B cell (primary cell): ENCODE results near the gene IST1. TPM values are rescaled to one million over a fixed set of nuclear protein-coding genes. Genes with fewer than 3 reads are reported as not detected.

ENCODE experiments used
- ATAC-seq: fragments of 200-7000 bp; cut with Tn5 transposase; one replicate; pipeline ENCODE4 v1.10.0; 2021; ENCODE audit warnings: low read depth, mild to moderate bottlenecking, moderate number of reproducible peaks, moderate library complexity
- CTCF ChIA-PET: fragments of 350-600 bp; sonication (Branson Sonifier 250); formaldehyde crosslinking; loops from one replicate; lab custom pipeline; 2021; ENCODE audit warnings: antibody characterized with exemption, inconsistent platforms; lab: Charles Lee
- POLR2A ChIA-PET: fragments of 350-600 bp; sonication (Branson Sonifier 250); formaldehyde crosslinking; loops from one replicate; lab custom pipeline; 2021; ENCODE audit warnings: antibody characterized with exemption; lab: Charles Lee
- DNase-seq: peaks from one replicate; pipeline ENCODE4 v3.0.0; 2013
- H2AFZ ChIP-seq: 2 replicates; pipeline ENCODE4 v1.6.1; 2012; ENCODE audit warnings: mild to moderate bottlenecking, low read depth, low read length; ENCODE audit not compliant: insufficient read depth, poor library complexity, severe bottlenecking
- H3K27ac ChIP-seq, 2 donors: 1 replicate in 1 of 2; 2 replicates in 1 of 2; pipeline ENCODE4 v1.5.1; 2012 to 2013; ENCODE audit warnings: low read length in 2 of 2, mild to moderate bottlenecking in 2 of 2, moderate library complexity in 1 of 2
- H3K27me3 ChIP-seq, 4 experiments: fragments of 200-600 bp in 1 of 4; sonication (generic) in 1 of 4; replicated peaks in 1 of 4; 1 replicate in 2 of 4; 2 replicates in 2 of 4; pipeline versions ENCODE4 v1.6.1 to v1.7.0; 2013 to 2016; ENCODE audit warnings: low read length in 3 of 4, mild to moderate bottlenecking in 2 of 4, mixed read lengths in 1 of 4, moderate library complexity in 1 of 4; ENCODE audit not compliant: insufficient read depth in 4 of 4, control insufficient read depth in 3 of 4; ENCODE audit errors: control extremely low read depth in 1 of 4
- H3K36me3 ChIP-seq, 2 experiments: replicated peaks in 1 of 2; 1 replicate in 1 of 2; 2 replicates in 1 of 2; pipeline versions ENCODE4 v1.6.1 to v1.7.1; 2013; ENCODE audit warnings: low read length in 1 of 2; ENCODE audit not compliant: insufficient read depth in 2 of 2, control insufficient read depth in 1 of 2; ENCODE audit errors: control extremely low read depth in 1 of 2, extremely low read depth in 1 of 2
- H3K4me1 ChIP-seq, 2 donors: fragments of 200-600 bp in 1 of 2; sonication (generic) in 1 of 2; 1 replicate in 1 of 2; 2 replicates in 1 of 2; pipeline versions ENCODE4 v1.5.1 to v1.6.1; 2013 to 2017; ENCODE audit warnings: low read length in 2 of 2; ENCODE audit not compliant: control insufficient read depth in 2 of 2, insufficient read depth in 2 of 2
- H3K4me2 ChIP-seq: replicated peaks from 2 replicates; pipeline ENCODE3; 2012; ENCODE audit warnings: mild to moderate bottlenecking, low read depth, low read length; ENCODE audit not compliant: poor library complexity, severe bottlenecking
- H3K4me3 ChIP-seq, 5 experiments: fragments of 200-600 bp in 1 of 5; sonication (generic) in 1 of 5; 1 replicate in 3 of 5; 2 replicates in 2 of 5; pipeline versions ENCODE4 v1.5.1 to v1.7.0; 2011 to 2016; ENCODE audit warnings: low read length in 4 of 5, mild to moderate bottlenecking in 4 of 5, low read depth in 2 of 5, control low read depth in 1 of 5, moderate library complexity in 1 of 5; ENCODE audit not compliant: insufficient read depth in 1 of 5; ENCODE audit errors: control extremely low read depth in 1 of 5, extremely low read depth in 1 of 5
- H3K79me2 ChIP-seq: fragments of 200-600 bp; sonication (generic); one replicate; pipeline ENCODE4 v1.6.0; 2016; ENCODE audit warnings: low read length; ENCODE audit not compliant: control insufficient read depth, insufficient read depth
- H3K9ac ChIP-seq: fragments of 200-600 bp; sonication (generic); 2 replicates; pipeline ENCODE4 v1.6.1; 2017; ENCODE audit warnings: mild to moderate bottlenecking, low read length, moderate library complexity
- H3K9me3 ChIP-seq, 3 donors: one replicate each; pipeline versions ENCODE4 v1.6.1 to v1.7.1; 2013; ENCODE audit warnings: low read length in 2 of 3; ENCODE audit not compliant: control insufficient read depth in 2 of 3, insufficient read depth in 1 of 3; ENCODE audit errors: control extremely low read depth in 1 of 3
- H4K20me1 ChIP-seq: 2 replicates; pipeline ENCODE4 v1.6.0; 2012; ENCODE audit warnings: mild to moderate bottlenecking, low read length; ENCODE audit not compliant: insufficient read depth, control insufficient read depth, poor library complexity, severe bottlenecking
- H3K27ac Mint-ChIP-seq: one replicate; pipeline ENCODE4 v1.8.0; 2021; ENCODE audit warnings: mixed read lengths
- H3K27me3 Mint-ChIP-seq: one replicate; pipeline ENCODE4 v1.8.0; 2021; ENCODE audit warnings: mixed read lengths
- H3K4me1 Mint-ChIP-seq: one replicate; pipeline ENCODE4 v1.8.0; 2021; ENCODE audit warnings: mixed read lengths
- H3K4me3 Mint-ChIP-seq: one replicate; pipeline ENCODE4 v1.8.0; 2021; ENCODE audit warnings: mixed read lengths
- H3K9me3 Mint-ChIP-seq: one replicate; pipeline ENCODE4 v1.8.0; 2022; ENCODE audit warnings: mixed read lengths; ENCODE audit not compliant: insufficient read depth
- CTCF ChIP-seq: fragments of 200-600 bp; IDR thresholded peaks from one replicate; pipeline ENCODE4 v1.8.0; 2022; ENCODE audit warnings: antibody characterized with exemption, mild to moderate bottlenecking
- EZH2 ChIP-seq: IDR thresholded peaks from 2 replicates; pipeline ENCODE4 v1.6.1; 2012; ENCODE audit warnings: borderline replicate concordance, low read depth, mild to moderate bottlenecking, moderate library complexity, low read length; ENCODE audit not compliant: insufficient read depth, poor library complexity, severe bottlenecking
- WGBS: methylation state at CpG from one replicate; pipeline ENCODE4 v1.1.5; 2013; ENCODE audit warnings: missing lambda C conversion rate; ENCODE audit not compliant: insufficient coverage; 5-methylcytosine and 5-hydroxymethylcytosine counted together
- intact Hi-C: fragments of 100-400 bp; cut with micrococcal nuclease; formaldehyde crosslinking; loops from one replicate; pipeline ENCODE4 v1.10.0; 2022
- polyA plus RNA-seq: library from polyadenylated mRNA; depleted of rRNA; stranded (reverse); fragments of >200 nt; gene quantifications from 2 replicates; pipeline ENCODE4 v1.2.3, GENCODE V29; 2012
- total RNA-seq, 2 donors: library from RNA; stranded (reverse); fragments of 120-200 nt in 1 of 2; gene quantifications; 1 replicate in 1 of 2; 2 replicates in 1 of 2; pipeline versions ENCODE4 v1.2.3 to v1.2.4, GENCODE V29; 2013 to 2022

IST1 gene
- total and polyA plus RNA-seq, 2 donors (not counting 1 experiment from before 2014, with no cell fraction given): 182 to 268 TPM

GRCh38 chr16:71971571-71971970, 76.2 kb downstream of the IST1 start:
- no peaks in the 10 kb centered on the region for H3K9me3 Mint-ChIP-seq
- intact Hi-C loops: no loop called here
- POLR2A ChIA-PET: no interaction called here
- no peak overlapping the region for H3K4me2 ChIP-seq
- no peaks in the 10 kb centered on the region for H3K27me3 ChIP-seq
- no peak overlapping the region for H2AFZ ChIP-seq
- H3K36me3 ChIP-seq: no peaks in the 10 kb centered on the region
- H3K4me3 ChIP-seq: no peak overlapping the region
- DNase-seq (no peak), ATAC-seq (no peak)
- H3K27ac Mint-ChIP-seq: no peak overlapping the region
- H3K9me3 ChIP-seq: no peaks in the 10 kb centered on the region
- H3K79me2 ChIP-seq: no peaks in the 10 kb centered on the region
- no peaks in the 10 kb centered on the region for H3K4me1 ChIP-seq
- no peak for TF ChIP-seq CTCF
- no peak for TF ChIP-seq EZH2
- no peak overlapping the region for H3K4me3 Mint-ChIP-seq
- 92% methylated on average over 2 of the region's 4 CpGs for WGBS
- H4K20me1 ChIP-seq: no peaks in the 10 kb centered on the region
- no peak overlapping the region for H3K27ac ChIP-seq
- no peaks in the 10 kb centered on the region for H3K27me3 Mint-ChIP-seq
- no peak overlapping the region for H3K9ac ChIP-seq
- CTCF ChIA-PET: interaction anchor here (2.5 kb wide), 1 partner anchor 10 kb away, joined by 11 read pairs; no protein-coding TSS in a partner anchor
- H3K4me1 Mint-ChIP-seq: no peaks in the 10 kb centered on the region

GRCh38 chr16:71972356-71972755, 77.0 kb downstream of the IST1 start:
- Histone ChIP-seq H3K27me3 (no peaks in the 10 kb centered on the region), H3K27ac (no peak overlapping the region), H3K4me2 (no peak overlapping the region), H2AFZ (no peak overlapping the region), H3K36me3 (no peaks in the 10 kb centered on the region), H3K9me3 (no peaks in the 10 kb centered on the region), H3K4me1 (no peaks in the 10 kb centered on the region), H3K4me3 (no peak overlapping the region), H3K79me2 (no peaks in the 10 kb centered on the region), H3K9ac (no peak overlapping the region), H4K20me1 (no peaks in the 10 kb centered on the region)
- intact Hi-C loops: no loop called here
- H3K9me3 Mint-ChIP-seq: no peaks in the 10 kb centered on the region
- no peak overlapping the region for H3K27ac Mint-ChIP-seq
- TF ChIP-seq EZH2 (no peak), CTCF (no peak)
- no peak overlapping the region for H3K4me3 Mint-ChIP-seq
- ATAC-seq (no peak), DNase-seq (no peak)
- CTCF ChIA-PET: interaction anchor here (2.5 kb wide), 1 partner anchor 11 kb away, joined by 11 read pairs; no protein-coding TSS in a partner anchor
- H3K27me3 Mint-ChIP-seq: no peaks in the 10 kb centered on the region
- POLR2A ChIA-PET: no interaction called here
- 88% methylated on average over 3 of the region's 3 CpGs for WGBS
- no peaks in the 10 kb centered on the region for H3K4me1 Mint-ChIP-seq
